Measurements from ENCODE around the gene TMEM154.

Gene TMEM154

GRCh38 chr4:152697284-152698088 lies 17.7 kb upstream of the TMEM154 start:
- no peak for TF ChIP-seq TSHZ2 (CRISPR knock-in tag; IDR thresholded peaks at IDR 0.05)
- TF ChIP-seq OSR1 (CRISPR knock-in tag; IDR thresholded peaks at IDR 0.05), result no peak
- TF ChIP-seq ZFP30 (CRISPR knock-in tag; IDR thresholded peaks at IDR 0.05), result no peak
- no peak for TF ChIP-seq TCF4 (CRISPR knock-in tag; IDR thresholded peaks at IDR 0.05; ENCODE audit: borderline replicate concordance)
- TF ChIP-seq ZC3H10 (CRISPR knock-in tag; IDR thresholded peaks at IDR 0.05), result no peak
- TF ChIP-seq ZNF8 (CRISPR knock-in tag; IDR thresholded peaks at IDR 0.05), result no peak
- no peak for TF ChIP-seq TOX (CRISPR knock-in tag; IDR thresholded peaks at IDR 0.05; ENCODE audit: borderline replicate concordance)
- no peak for TF ChIP-seq CSRNP3 (CRISPR knock-in tag; IDR thresholded peaks at IDR 0.05)
- TF ChIP-seq ESRRG (CRISPR knock-in tag; IDR thresholded peaks at IDR 0.05), result no peak
- ATAC-seq, result no peak

GRCh38 chr4:152696764-152697261 lies 17.0 kb upstream of the TMEM154 start:
- peak; percentile 30; the same call in 1 of the 3 replicates for ATAC-seq
- no peak for TF ChIP-seq TOX (CRISPR knock-in tag; IDR thresholded peaks at IDR 0.05; ENCODE audit: borderline replicate concordance)

GRCh38 chr4:152693871-152694270 lies 14.1 kb upstream of the TMEM154 start:
- no peak for ATAC-seq
- TF ChIP-seq POU6F1 (CRISPR knock-in tag; IDR thresholded peaks at IDR 0.05; ENCODE audit: borderline replicate concordance, low read depth) (no peak), ZNF8 (CRISPR knock-in tag; IDR thresholded peaks at IDR 0.05) (no peak), TSHZ2 (CRISPR knock-in tag; IDR thresholded peaks at IDR 0.05) (no peak), SNAI2 (CRISPR knock-in tag; IDR thresholded peaks at IDR 0.05) (no peak), ISL1 (CRISPR knock-in tag; IDR thresholded peaks at IDR 0.05) (no peak), TOX (CRISPR knock-in tag; IDR thresholded peaks at IDR 0.05; ENCODE audit: borderline replicate concordance) (no peak), CSRNP3 (CRISPR knock-in tag; IDR thresholded peaks at IDR 0.05) (no peak), RARB (CRISPR knock-in tag; IDR thresholded peaks at IDR 0.05) (no peak), OSR1 (CRISPR knock-in tag; IDR thresholded peaks at IDR 0.05) (no peak), ZNF70 (CRISPR knock-in tag; IDR thresholded peaks at IDR 0.05) (no peak), TCF4 (CRISPR knock-in tag; IDR thresholded peaks at IDR 0.05; ENCODE audit: borderline replicate concordance) (no peak), BACH2 (CRISPR knock-in tag; IDR thresholded peaks at IDR 0.05; ENCODE audit: borderline replicate concordance) (no peak), ZNF565 (CRISPR knock-in tag; conservative IDR thresholded peaks at IDR 0.05; ENCODE audit: low read depth) (no peak)
